HG03175 (cell line): ENCODE measurements around the gene AP1S1.
"Not testable (repeated sequence)": the region's sequence is repeated elsewhere in the genome, so short reads cannot be mapped to it uniquely, and the experiment has no call there.

Experiments used
- ATAC-seq: cut with Tn5 transposase; IDR thresholded peaks from one replicate; pipeline ENCODE4 v1.9.1; 2021; ENCODE audit warnings: mild to moderate bottlenecking, moderate library complexity; ENCODE audit not compliant: unreplicated experiment

The AP1S1 gene

DNA sequence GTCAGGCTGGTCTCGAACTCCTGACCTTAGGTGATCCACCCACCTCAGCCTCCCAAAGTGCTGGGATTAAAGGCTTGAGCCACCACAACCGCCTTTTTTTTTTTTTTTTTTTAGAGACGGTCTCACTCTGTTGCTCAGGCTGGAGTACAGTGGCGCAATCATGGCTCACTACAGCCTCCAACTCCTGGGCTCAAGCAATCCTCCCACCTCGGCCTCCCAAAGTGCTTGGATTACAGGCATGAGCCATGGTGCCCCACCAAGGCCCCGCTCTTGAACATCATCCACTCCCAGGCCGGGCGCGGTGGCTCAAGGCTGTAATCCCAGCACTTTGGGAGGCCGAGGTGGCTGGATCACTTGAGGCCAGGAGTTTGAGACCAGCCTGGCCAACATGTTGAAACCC lies 45.2 kb downstream of the AP1S1 start:
- ATAC-seq = not testable (repeated sequence)

DNA sequence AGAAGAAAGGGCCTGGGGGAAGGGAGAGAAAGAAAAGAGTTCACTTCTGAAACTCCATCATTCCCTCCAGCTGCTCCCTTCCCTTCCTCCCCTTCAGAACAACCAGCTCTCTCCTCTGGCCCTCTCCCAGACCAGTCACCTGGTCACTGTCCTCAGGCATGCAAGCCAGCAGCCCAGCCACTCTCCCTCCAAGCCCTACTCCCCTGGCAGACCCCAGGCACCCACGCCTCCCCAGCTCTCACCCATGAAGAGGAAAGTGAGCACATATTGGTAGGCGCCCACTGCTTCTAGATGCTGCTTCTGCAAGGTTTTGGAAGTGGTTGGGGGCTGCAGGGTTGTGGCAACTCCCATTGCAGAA lies 46.2 kb downstream of the AP1S1 start:
- ATAC-seq = no peak

DNA sequence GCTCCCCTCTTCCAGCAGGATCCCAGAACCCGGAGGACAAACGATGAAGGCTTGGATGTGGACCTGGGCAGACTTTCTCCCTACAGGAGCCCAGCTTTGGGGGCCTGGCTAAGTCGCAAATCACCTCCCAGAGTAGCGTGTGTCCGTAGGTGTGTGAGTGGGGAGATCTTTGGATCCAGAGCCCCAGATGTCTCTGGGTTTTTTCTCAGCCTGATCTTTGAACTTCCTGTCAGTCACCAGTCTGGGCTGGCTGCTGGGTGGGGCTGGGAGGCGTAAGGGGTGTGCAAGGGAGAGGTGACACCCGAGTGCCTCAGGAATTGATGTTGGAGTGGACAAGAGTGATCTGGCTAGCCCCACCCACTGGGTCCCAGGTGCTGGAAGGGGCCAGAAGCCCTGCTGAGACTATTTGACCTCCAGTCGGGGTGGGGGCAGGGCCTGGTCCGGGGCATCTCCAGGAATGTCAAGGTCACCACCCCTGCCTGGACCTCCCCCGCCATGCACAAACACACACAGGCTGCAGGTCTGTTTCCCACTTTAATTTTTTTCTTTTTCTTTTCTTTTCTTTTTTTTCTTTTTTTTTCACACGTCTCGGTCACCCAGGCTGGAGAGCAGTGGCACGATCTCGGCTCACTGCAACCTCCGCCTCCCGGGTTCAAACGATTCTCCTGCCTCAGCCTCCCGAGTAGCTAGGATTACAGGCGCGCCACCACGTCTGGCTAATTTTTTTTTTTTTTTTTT lies 46.8 kb downstream of the AP1S1 start, which contains the start of gene MOGAT3:
Gene MOGAT3 (minus strand): TSS at position 175 of the 738 bp plus-strand sequence. CDS start 182 bp downstream, outside the sequence.
- no peak for ATAC-seq

DNA sequence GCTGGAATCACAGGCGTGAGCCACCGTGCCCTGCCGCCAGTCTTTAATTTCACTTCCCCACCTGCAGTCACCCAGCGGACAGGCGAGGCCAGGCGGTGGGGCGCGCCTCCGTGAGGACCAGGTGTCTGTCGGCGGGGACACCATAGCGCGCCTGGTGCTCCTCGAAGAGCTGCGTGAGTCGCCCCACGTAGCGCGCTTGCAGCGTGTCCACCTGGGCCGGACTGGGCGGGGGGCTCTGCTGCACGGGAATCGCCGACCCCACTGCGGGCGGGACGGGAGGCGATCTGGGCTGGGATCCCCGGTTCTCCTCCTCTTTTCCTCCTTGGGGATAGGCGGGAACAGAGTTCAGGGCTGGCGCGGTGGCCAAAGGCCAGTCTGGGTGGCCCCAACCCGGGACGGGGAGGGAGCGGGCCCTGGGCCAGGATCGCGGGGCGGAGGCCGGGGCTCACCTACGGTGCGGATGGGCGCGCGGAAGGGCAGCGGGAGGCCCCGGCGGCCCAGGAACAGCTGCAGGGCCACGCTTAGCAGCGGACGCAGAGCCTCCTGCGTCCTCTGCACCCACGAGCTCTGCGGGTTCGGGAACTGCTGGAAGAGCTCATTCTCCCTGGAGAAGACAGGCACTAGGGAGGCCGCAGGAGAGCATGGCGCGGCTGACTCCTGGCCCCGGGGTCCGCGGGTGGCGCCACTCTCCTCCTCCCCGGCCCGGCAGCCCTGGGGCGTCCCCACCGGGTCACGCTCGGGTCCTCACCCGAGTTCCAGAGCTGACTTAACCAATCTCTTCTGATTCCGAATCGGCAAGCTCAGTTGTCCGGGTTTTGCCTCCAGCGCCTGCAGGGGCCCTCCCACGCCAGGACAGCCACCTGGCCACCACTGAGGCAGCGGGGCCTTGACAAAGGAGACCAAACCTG lies 47.7 kb downstream of the AP1S1 start:
- ATAC-seq = no peak

DNA sequence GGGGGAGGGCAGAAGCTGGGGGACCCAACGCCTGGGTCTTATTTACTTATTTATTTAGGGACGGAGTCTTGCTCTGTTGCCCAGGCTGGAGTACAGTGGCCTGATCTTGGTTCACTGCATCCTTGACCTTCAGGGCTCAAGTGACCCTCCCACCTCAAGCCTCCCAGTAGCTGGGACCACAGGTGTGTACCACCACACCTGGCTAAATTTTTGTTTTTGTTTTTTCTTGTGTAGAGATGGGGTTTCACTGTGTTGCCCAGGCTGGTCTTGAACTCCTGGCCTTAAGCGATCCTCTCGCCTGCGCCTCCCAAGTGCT lies 48.3 kb downstream of the AP1S1 start:
- no peak for ATAC-seq

DNA sequence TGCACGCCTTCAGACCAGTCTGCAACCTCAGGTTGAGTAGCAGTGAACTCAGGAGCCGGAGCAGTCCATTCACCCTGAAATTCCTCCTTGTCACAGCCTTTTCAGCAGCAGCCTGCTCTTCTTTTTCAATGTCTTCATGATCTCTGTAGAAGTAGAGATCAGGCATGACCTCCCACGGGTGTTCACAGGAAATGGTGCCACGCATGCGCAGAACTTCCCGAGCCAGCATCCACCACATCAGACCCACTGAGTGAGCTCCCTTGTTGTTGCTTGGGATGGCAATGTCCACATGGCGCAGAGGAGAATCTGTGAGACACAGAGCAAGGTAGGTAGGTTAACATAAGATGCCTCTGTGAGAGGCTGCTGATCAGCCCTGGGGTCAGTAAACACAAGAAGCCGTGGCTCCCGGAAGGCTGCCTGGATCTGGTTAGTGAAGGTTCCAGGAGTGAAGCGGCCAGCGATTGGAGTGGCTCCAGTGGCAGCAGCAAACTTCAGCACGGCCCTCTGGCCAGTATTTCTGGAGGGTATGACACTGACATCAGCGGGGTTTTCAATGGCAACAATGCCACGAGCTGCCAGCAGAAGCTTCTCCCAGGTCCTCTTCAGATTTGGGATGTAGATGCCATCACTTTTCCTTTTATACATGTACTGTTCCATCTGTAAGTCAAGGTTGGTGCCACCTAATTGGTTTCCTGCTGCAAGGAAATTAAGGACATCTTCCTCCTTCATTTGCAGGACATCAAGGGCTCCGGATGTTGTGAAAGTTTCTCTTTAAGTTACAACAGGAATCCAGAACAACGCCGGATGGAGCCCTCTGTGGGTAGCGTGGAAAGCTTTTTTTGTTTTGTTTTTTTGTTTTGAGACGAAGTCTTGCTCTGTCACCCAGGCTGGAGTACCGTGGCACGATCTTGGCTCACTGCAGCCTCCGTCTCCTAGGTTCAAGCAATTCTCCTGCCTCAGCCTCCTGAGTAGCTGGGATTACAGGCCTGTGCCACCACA lies 49.8 kb downstream of the AP1S1 start:
- ATAC-seq = not testable (repeated sequence)

DNA sequence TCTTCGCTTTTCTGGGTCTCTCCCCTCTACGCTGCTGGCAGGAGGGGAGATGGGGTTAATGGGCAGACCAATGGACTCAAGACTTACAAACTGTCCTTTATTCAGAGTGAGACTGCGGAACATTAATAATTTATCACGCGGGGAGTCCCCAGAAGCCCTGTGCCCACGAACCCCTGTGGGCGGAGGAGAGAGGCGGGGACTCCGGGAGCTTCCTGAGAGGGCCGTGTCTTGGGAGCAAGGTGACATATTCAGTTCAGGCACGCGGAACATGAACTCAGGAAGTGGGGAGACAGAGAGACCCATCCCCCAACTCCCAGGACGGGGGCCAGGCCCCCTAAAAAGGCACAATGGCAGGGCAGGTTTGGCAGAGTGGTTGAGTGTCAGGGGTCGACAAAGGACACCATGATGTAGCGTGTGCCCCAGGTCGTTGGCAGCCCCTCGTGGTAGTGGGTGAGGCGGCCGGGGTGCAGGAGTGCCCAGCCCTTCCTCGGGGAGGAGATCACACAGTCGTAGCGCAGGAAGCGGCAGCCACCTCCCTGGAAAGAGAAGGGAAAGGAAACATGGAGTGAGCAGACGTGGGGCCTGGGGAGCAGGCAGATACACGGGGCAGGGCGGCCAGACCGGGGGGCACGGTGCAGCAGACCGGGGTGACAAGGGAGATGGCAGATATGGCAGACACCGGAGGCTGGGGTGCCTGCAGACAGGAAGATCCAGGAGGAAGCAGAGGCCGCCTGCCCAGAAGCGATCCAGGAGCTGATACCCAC lies 51.8 kb downstream of the AP1S1 start:
- ATAC-seq = no peak

DNA sequence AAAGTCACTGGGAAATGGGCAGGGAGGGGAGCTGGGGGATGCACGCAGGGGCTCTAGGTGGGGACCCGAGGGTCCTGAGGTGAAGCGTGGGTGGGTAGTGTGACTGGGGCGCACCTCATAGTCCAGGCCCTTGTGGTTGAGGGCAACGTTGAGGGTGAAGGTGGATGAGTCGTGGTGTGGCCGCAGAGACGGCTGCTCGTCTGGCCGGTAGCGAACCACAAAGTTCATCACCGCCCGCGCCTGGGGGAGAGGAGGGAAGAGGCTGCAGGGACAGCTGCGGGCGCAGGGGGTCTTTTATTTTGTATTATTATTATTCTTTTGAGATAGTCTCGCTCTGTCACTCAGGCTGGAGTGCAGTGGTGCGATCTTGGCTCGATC lies 52.4 kb downstream of the AP1S1 start:
- ATAC-seq = no peak

DNA sequence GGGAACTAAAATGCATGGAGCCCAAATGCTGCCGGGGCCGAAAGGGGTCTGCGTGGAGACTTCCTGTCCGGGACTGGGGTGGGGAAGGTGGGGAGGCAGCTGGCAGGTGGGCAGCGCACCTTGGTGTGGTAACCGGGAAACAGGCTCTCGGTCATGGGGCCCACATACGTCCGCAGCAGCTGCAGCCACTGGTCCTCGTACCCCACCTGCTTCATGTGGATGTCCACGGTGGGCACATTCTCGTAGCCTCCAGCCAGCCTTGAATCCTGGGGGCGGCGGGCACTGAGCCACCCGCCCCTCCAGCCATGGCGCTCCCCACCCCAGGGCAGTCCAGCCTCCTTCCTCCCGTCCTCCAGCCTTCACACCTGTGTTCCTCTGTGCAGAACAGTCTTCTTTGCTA lies 53.2 kb downstream of the AP1S1 start:
- ATAC-seq = no peak

DNA sequence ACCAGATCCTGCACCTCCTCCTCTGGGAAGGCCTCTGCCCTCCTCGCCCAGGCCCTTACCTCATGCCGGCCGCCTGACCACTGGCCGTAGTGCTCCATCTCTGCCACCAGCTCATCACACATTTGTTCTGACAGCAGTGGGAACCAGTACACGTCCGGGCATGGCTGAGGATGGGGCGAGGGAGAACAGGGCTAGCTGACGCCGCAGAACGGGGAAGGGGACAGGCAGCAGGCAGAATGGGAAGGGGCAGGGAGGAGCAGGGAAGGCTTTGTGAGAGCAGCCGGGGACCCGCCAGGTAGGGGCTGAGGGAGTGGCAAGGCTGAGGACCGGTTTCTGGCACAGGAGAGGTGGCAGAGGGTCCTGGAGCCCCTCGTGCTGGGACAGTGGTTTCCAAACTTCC lies 54.5 kb downstream of the AP1S1 start:
- no peak for ATAC-seq

DNA sequence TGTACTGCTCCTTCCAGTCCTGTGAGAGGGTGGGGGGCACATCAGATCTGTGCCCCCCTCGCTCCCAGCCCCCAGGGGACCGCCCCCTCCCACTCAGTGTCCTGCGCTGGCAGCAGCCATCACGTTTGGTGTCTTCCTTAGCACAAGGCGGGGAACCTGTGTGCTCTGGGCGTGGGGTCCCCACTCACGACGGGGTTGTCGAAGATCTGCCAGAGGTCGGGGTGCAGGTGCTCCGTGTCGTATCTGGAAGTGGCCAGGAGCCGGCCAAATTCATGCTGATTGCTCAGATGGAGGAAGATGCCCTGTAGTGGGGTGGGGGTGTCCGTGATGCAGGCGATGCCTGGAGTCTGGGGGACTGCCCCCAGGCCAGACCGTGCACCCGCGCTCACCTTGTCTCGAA lies 55.9 kb downstream of the AP1S1 start:
- ATAC-seq = no peak
